Activated B cell treated with CpG ODN at 0.5 μM for 24 hours (primary cell): ENCODE data around the gene ARL5B. TPM values are rescaled to one million over a fixed set of nuclear protein-coding genes. Genes with fewer than 3 reads are reported as not detected.

Source experiments
- ATAC-seq: fragments of 200-7000 bp; cut with Tn5 transposase; one replicate; pipeline ENCODE4 v1.10.0; 2021; ENCODE audit warnings: low read depth, mild to moderate bottlenecking, moderate library complexity
- CTCF ChIA-PET: fragments of 350-600 bp; sonication (Branson Sonifier 250); formaldehyde crosslinking; loops from one replicate; lab custom pipeline; 2021; ENCODE audit warnings: antibody characterized with exemption; lab: Charles Lee
- POLR2A ChIA-PET: fragments of 350-600 bp; sonication (Branson Sonifier 250); formaldehyde crosslinking; loops from one replicate; lab custom pipeline; 2021; ENCODE audit warnings: antibody characterized with exemption; lab: Charles Lee
- DNase-seq: peaks from one replicate; pipeline ENCODE4 v3.0.0; 2022
- H3K27ac Mint-ChIP-seq: one replicate; pipeline ENCODE4 v1.8.0; 2020; ENCODE audit warnings: mixed read lengths
- H3K27me3 Mint-ChIP-seq: one replicate; pipeline ENCODE4 v1.8.0; 2021; ENCODE audit warnings: mixed read lengths
- H3K36me3 Mint-ChIP-seq: one replicate; pipeline ENCODE4 v1.8.0; 2021; ENCODE audit warnings: low read depth, mixed read lengths
- H3K4me1 Mint-ChIP-seq: one replicate; pipeline ENCODE4 v1.8.0; 2021; ENCODE audit warnings: mixed read lengths
- H3K4me3 Mint-ChIP-seq: one replicate; pipeline ENCODE4 v1.8.0; 2020; ENCODE audit warnings: mild to moderate bottlenecking, mixed read lengths
- H3K9me3 Mint-ChIP-seq: one replicate; pipeline ENCODE4 v1.8.0; 2020; ENCODE audit warnings: mixed read lengths
- intact Hi-C: fragments of 100-400 bp; cut with micrococcal nuclease; formaldehyde crosslinking; loops from one replicate; pipeline ENCODE4 v1.15.1; 2024
- total RNA-seq: library from RNA; stranded (reverse); gene quantifications from 2 replicates; pipeline ENCODE4 v1.2.3, GENCODE V29; 2022
- TF ChIP-seq, protein P1 (sequence below): fragments of 200-600 bp; IDR thresholded peaks from one replicate; pipeline ENCODE4 v1.8.0; 2022; ENCODE audit warnings: antibody characterized with exemption, mild to moderate bottlenecking

Gene ARL5B
- total RNA-seq, 1 donor from 2014 or later, result 10.6 TPM

- Mint-ChIP-seq H3K27ac (no peak overlapping the region), H3K4me3 (no peak overlapping the region), H3K4me1 (no peaks in the 10 kb centered on the region), H3K36me3 (peaks cover 12% of the 10 kb centered on the region), H3K27me3 (no peaks in the 10 kb centered on the region), H3K9me3 (no peaks in the 10 kb centered on the region)
- ATAC-seq, result no peak
- ChIA-PET POLR2A (no interaction called here), CTCF (no interaction called here)
- no peak for DNase-seq
- intact Hi-C loops, result no loop called here
- TF ChIP-seq, protein P1, sequence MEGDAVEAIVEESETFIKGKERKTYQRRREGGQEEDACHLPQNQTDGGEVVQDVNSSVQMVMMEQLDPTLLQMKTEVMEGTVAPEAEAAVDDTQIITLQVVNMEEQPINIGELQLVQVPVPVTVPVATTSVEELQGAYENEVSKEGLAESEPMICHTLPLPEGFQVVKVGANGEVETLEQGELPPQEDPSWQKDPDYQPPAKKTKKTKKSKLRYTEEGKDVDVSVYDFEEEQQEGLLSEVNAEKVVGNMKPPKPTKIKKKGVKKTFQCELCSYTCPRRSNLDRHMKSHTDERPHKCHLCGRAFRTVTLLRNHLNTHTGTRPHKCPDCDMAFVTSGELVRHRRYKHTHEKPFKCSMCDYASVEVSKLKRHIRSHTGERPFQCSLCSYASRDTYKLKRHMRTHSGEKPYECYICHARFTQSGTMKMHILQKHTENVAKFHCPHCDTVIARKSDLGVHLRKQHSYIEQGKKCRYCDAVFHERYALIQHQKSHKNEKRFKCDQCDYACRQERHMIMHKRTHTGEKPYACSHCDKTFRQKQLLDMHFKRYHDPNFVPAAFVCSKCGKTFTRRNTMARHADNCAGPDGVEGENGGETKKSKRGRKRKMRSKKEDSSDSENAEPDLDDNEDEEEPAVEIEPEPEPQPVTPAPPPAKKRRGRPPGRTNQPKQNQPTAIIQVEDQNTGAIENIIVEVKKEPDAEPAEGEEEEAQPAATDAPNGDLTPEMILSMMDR, result no peak
Observed at GRCh38 chr10:18681366-18681765, 22.1 kb downstream of the ARL5B start.

DNA sequence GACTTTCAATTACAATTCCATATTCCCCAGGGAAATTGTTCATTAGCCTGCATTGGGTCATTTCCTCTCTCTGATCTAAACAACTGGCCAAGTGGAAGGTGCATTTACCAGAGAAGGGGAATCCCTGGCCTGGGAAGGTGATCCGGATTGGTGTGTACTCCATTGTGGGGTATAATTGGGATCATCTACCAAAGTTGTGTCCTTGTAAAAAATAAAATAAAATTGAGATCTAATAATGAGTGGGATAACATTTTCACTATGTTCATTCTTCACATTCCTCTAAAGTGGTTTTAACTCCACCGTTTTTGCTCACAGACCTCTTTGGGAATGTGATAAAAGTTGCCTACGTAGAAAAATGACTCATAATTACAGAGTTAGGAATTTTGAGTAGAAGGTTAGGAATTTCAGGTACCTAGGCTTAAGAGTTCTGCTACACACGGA is 22.8 kb downstream of the ARL5B start:
- no peak overlapping the region for H3K27ac Mint-ChIP-seq
- ATAC-seq (no peak), DNase-seq (no peak)
- H3K27me3 Mint-ChIP-seq, result no peaks in the 10 kb centered on the region
- ChIA-PET POLR2A (no interaction called here), CTCF (no interaction called here)
- H3K36me3 Mint-ChIP-seq, result peaks cover 8% of the 10 kb centered on the region
- H3K9me3 Mint-ChIP-seq, result no peaks in the 10 kb centered on the region
- H3K4me3 Mint-ChIP-seq, result no peak overlapping the region
- TF ChIP-seq, protein P1, result no peak
- no peaks in the 10 kb centered on the region for H3K4me1 Mint-ChIP-seq
- intact Hi-C loops, result no loop called here

- CTCF ChIA-PET, result no interaction called here
- Mint-ChIP-seq H3K36me3 (peaks cover 4% of the 10 kb centered on the region), H3K9me3 (no peaks in the 10 kb centered on the region), H3K4me3 (no peak overlapping the region), H3K4me1 (no peaks in the 10 kb centered on the region), H3K27ac (no peak overlapping the region), H3K27me3 (no peaks in the 10 kb centered on the region)
- intact Hi-C loops, result no loop called here
- POLR2A ChIA-PET, result no interaction called here
- DNase-seq (no peak), ATAC-seq (no peak)
- TF ChIP-seq, protein P1, result no peak
Observed at GRCh38 chr10:18683427-18683826, 24.2 kb downstream of the ARL5B start.

- no peak for DNase-seq
- H3K9me3 Mint-ChIP-seq, result no peaks in the 10 kb centered on the region
- CTCF ChIA-PET, result no interaction called here
- POLR2A ChIA-PET, result no interaction called here
- no peaks in the 10 kb centered on the region for H3K27me3 Mint-ChIP-seq
- ATAC-seq, result no peak
- H3K36me3 Mint-ChIP-seq, result peaks cover 1% of the 10 kb centered on the region
- intact Hi-C loops, result no loop called here
- no peak overlapping the region for H3K27ac Mint-ChIP-seq
- TF ChIP-seq, protein P1, result no peak
- H3K4me1 Mint-ChIP-seq, result no peaks in the 10 kb centered on the region
- no peak overlapping the region for H3K4me3 Mint-ChIP-seq
Observed at GRCh38 chr10:18684416-18684815, 25.2 kb downstream of the ARL5B start.

DNA sequence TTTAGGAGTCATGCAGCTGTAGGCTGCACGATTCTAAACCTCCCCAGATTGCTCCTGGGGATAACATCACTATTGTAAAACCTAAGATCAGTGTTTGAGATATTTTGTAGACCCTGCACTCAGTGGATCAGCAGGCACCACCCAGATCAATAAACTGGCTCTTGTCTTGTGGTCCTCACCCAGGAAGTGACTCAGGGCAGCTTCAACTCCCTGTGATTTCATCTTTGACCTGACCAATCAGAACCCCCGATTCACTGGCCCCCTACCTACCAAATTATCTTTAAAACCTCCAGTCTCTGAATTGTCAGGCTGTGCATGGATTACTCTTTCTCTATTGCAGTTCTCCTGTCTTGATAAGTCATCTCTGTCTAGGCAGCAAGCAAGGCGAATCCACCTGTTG is 25.7 kb downstream of the ARL5B start:
- H3K36me3 Mint-ChIP-seq, result peaks cover 1% of the 10 kb centered on the region
- ChIA-PET CTCF (no interaction called here), POLR2A (no interaction called here)
- intact Hi-C loops, result no loop called here
- no peaks in the 10 kb centered on the region for H3K4me1 Mint-ChIP-seq
- ATAC-seq (no peak), DNase-seq (no peak)
- no peak overlapping the region for H3K27ac Mint-ChIP-seq
- no peak overlapping the region for H3K4me3 Mint-ChIP-seq
- H3K9me3 Mint-ChIP-seq, result no peaks in the 10 kb centered on the region
- TF ChIP-seq, protein P1, result no peak
- H3K27me3 Mint-ChIP-seq, result no peaks in the 10 kb centered on the region
